Body of pancreas (tissue), 4 donors: ENCODE data around the gene ZNF611. TPM values are rescaled to one million over a fixed set of nuclear protein-coding genes. Genes with fewer than 3 reads are reported as not detected.

Experiments
- ATAC-seq: fragments of 150-250 bp; one replicate; pipeline ENCODE4 v1.9.1; 2016
- DNase-seq, 4 donors: peaks; one replicate each; pipeline ENCODE4 v3.0.0-alpha.2; 2019
- H3K27ac ChIP-seq, 4 donors: fragments of 200-600 bp; sonication (generic); 1 replicate in 3 of 4; 2 replicates in 1 of 4; pipeline versions ENCODE4 v1.5.1 to v1.6.1; 2016 to 2019; ENCODE audit warnings: mild to moderate bottlenecking in 1 of 4, mixed read lengths in 1 of 4, moderate library complexity in 1 of 4
- H3K27me3 ChIP-seq, 2 donors: fragments of 200-600 bp; sonication (generic); one replicate each; pipeline ENCODE4 v1.6.0; 2016; ENCODE audit warnings: mild to moderate bottlenecking in 1 of 2
- H3K36me3 ChIP-seq, 2 donors: fragments of 200-600 bp; sonication (generic); replicated peaks in 1 of 2; 2 replicates each; pipeline ENCODE4 v1.5.1; 2016; ENCODE audit warnings: low read depth in 2 of 2; ENCODE audit not compliant: insufficient read depth in 1 of 2
- H3K4me1 ChIP-seq: fragments of 200-600 bp; sonication (generic); one replicate; pipeline ENCODE4 v1.6.0; 2016
- H3K4me3 ChIP-seq, 2 donors: fragments of 200-600 bp; sonication (generic); 1 replicate in 1 of 2; 2 replicates in 1 of 2; pipeline ENCODE4 v1.5.1; 2016 to 2019
- H3K9me3 ChIP-seq, 3 donors: fragments of 200-600 bp; sonication (generic); 1 replicate in 2 of 3; 2 replicates in 1 of 3; pipeline ENCODE4 v1.5.1; 2016
- POLR2A ChIP-seq, 3 donors: fragments of 450-650 bp; IDR thresholded peaks; one replicate each; pipeline ENCODE4 v1.6.1; 2016; ENCODE audit warnings: antibody characterized with exemption in 3 of 3, mild to moderate bottlenecking in 2 of 3
- WGBS, 2 donors: methylation state at CpG; one replicate each; pipeline ENCODE4 v1.1.5; 2017; 5-methylcytosine and 5-hydroxymethylcytosine counted together
- intact Hi-C: fragments of 100-400 bp; cut with DNase I; formaldehyde crosslinking; loops from one replicate; pipeline ENCODE4 v1.15.1; 2023
- total RNA-seq, 2 donors: library from RNA; depleted of rRNA; stranded (reverse); fragments of >200 nt; gene quantifications; one replicate each; pipeline ENCODE4 v1.1.0, GENCODE V29; 2016
- TF ChIP-seq, protein P1 (sequence below), 7 experiments: fragments of 450-650 bp in 4 of 7; fragments of 200-600 bp in 3 of 7; sonication (generic) in 3 of 7; IDR thresholded peaks; one replicate each; pipeline ENCODE4 v1.5.1; 2016 to 2019; ENCODE audit warnings: antibody characterized with exemption in 7 of 7

The ZNF611 gene
- total RNA-seq, 2 donors from 2014 or later = 6.0 to 19.8 TPM

DNA sequence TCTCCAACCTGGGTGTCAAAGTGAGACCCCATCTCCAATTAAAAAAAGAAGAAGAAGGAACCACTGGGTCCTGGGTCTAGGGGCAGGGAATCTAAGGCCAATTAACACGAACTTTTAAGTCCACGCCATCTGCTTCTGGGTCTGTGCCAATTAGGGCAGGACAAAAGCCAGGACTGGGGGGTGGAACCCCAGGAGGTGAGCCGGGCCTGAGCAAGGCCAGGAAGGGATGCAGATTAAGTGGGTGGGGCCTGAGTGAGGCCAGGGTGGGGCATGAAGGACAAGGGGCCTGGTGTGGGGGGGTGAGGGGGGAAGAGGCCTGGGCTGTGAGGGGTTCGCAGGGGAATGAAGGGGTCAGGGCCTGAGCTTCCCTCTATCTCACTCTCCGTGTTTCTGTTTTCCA is 70.4 kb downstream of the ZNF611 start:
- no peak overlapping the region for H3K27ac ChIP-seq
- no peak overlapping the region for H3K4me3 ChIP-seq
- no peaks in the 10 kb centered on the region for H3K36me3 ChIP-seq
- no peaks in the 10 kb centered on the region for H3K9me3 ChIP-seq
- ATAC-seq (no peak), DNase-seq (no peak)
- TF ChIP-seq POLR2A (IDR thresholded peaks at IDR 0.05) = no peak
- TF ChIP-seq, protein P1, sequence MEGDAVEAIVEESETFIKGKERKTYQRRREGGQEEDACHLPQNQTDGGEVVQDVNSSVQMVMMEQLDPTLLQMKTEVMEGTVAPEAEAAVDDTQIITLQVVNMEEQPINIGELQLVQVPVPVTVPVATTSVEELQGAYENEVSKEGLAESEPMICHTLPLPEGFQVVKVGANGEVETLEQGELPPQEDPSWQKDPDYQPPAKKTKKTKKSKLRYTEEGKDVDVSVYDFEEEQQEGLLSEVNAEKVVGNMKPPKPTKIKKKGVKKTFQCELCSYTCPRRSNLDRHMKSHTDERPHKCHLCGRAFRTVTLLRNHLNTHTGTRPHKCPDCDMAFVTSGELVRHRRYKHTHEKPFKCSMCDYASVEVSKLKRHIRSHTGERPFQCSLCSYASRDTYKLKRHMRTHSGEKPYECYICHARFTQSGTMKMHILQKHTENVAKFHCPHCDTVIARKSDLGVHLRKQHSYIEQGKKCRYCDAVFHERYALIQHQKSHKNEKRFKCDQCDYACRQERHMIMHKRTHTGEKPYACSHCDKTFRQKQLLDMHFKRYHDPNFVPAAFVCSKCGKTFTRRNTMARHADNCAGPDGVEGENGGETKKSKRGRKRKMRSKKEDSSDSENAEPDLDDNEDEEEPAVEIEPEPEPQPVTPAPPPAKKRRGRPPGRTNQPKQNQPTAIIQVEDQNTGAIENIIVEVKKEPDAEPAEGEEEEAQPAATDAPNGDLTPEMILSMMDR (IDR thresholded peaks at IDR 0.05) = no peak
- H3K27me3 ChIP-seq = no peaks in the 10 kb centered on the region
- no peaks in the 10 kb centered on the region for H3K4me1 ChIP-seq
- WGBS, 2 donors = 67 to 70% methylated on average over 5 of the region's 5 CpGs
- intact Hi-C loops = no loop called here

DNA sequence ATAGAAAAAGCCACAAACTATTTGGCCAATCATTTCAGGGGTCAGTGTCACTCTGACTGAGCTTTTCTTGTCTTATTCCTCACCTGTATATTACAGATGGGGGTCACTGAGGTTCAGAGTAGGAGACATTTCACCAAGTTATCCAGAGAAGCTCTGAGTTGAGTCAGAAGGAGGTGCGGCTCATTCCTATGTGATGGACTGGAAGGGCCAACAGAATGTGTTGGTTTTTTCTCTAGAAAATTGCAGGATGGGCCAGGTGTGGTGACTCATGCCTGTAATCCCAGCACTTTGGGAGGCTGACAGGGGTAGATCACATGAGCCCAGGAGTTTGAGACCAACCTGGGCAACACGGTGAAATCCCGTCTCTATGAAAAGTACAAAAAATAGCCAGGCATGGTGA is 72.2 kb downstream of the ZNF611 start:
- no peak for ATAC-seq

DNA sequence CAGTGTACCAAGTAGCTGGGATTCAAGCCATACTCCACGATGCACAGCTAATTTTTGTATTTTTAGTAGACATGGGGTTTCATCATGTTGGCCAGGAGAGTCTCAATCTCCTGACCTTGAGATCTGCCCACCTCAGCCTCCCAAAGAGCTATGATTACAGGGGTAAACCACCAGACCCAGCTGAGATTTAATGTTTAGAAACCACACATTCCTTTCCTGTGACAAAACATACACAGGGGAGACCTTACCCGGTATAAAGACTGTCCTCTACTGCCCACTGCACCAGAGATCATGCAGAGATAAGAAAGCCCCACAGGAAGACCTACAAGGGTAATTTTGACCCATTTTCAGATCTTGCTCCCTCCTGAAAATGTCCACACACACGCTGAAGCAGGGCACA is 73.9 kb downstream of the ZNF611 start:
- ATAC-seq (no peak), DNase-seq (no peak)
- TF ChIP-seq, protein P1 (IDR thresholded peaks at IDR 0.05) = no peak
- TF ChIP-seq POLR2A (IDR thresholded peaks at IDR 0.05) = no peak
- no peak overlapping the region for H3K27ac ChIP-seq
- intact Hi-C loops = no loop called here
- H3K9me3 ChIP-seq = no peaks in the 10 kb centered on the region
- no peaks in the 10 kb centered on the region for H3K36me3 ChIP-seq
- H3K4me3 ChIP-seq = no peak overlapping the region
- WGBS, 2 donors = 60 to 100% methylated on average over 2 to 3 of the region's 3 CpGs
- no peaks in the 10 kb centered on the region for H3K4me1 ChIP-seq
- no peaks in the 10 kb centered on the region for H3K27me3 ChIP-seq

More for the DNA sequence above, 72.2 kb downstream of the ZNF611 start:
- Histone ChIP-seq H3K4me3 (no peak overlapping the region), H3K9me3 (no peaks in the 10 kb centered on the region), H3K36me3 (no peaks in the 10 kb centered on the region), H3K27me3 (no peaks in the 10 kb centered on the region), H3K4me1 (no peaks in the 10 kb centered on the region), H3K27ac (no peak overlapping the region)
- no peak for TF ChIP-seq POLR2A (IDR thresholded peaks at IDR 0.05)
- TF ChIP-seq, protein P1 (IDR thresholded peaks at IDR 0.05) = no peak
- no peak for DNase-seq
- WGBS, 2 donors = 70 to 82% methylated on average over 3 of the region's 3 CpGs
- intact Hi-C loops = no loop called here

DNA sequence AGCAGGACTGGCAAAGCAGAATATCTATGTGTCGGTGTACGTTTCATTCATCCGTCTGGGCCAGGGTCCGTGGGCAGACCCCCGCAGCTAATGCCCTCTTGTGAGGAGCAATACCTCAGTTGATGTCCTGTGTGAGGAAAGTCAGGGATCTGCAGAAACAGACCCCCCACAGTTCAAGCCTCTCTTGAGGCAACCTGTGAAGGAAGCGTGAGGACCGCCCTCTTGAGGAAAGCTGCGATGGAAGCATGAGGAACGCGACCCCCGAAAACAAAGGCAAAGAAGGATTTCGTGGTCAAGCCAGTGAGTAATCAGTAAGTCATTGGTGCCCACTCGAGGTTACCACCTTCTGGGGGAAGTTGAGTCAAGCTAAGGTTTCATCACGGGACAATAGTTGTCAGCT is 75.8 kb downstream of the ZNF611 start:
- TF ChIP-seq POLR2A (IDR thresholded peaks at IDR 0.05) = no peak
- H3K4me1 ChIP-seq = no peaks in the 10 kb centered on the region
- no peak overlapping the region for H3K27ac ChIP-seq
- WGBS, 2 donors = 67 to 75% methylated on average over 14 of the region's 14 CpGs
- H3K36me3 ChIP-seq = peaks cover 0 to 3% of the 10 kb centered on the region in 2 donors
- DNase-seq (no peak), ATAC-seq (no peak)
- intact Hi-C loops = no loop called here
- H3K4me3 ChIP-seq = no peak overlapping the region
- H3K27me3 ChIP-seq = no peaks in the 10 kb centered on the region
- H3K9me3 ChIP-seq = no peaks in the 10 kb centered on the region

DNA sequence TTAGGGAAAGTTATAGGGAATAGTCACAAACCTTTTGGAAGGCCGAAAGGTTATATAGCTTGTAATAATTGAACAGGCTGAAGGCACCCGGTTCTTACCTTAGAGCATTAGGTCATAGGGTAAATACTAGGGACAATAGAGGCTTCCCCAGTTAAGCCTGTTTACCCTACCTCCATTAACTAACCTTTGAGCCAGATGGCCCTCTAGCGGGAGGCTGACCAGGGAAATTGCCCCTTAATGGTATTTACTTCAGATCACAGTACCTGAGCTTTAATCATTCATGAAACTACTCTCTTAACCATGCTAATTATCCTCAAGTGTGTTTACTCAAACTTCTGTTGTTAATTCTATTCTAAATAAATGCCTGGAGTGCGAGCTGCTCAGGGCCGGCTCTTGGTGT is 76.2 kb downstream of the ZNF611 start:
- DNase-seq (no peak), ATAC-seq (no peak)
- intact Hi-C loops = no loop called here
- Histone ChIP-seq H3K4me3 (no peak overlapping the region), H3K4me1 (no peaks in the 10 kb centered on the region), H3K27ac (no peak overlapping the region), H3K36me3 (peaks cover 0 to 3% of the 10 kb centered on the region in 2 donors), H3K9me3 (no peaks in the 10 kb centered on the region), H3K27me3 (no peaks in the 10 kb centered on the region)
- TF ChIP-seq POLR2A (IDR thresholded peaks at IDR 0.05) = no peak
- TF ChIP-seq, protein P1 (IDR thresholded peaks at IDR 0.05) = no peak
- 69 to 72% methylated on average over 5 of the region's 5 CpGs for WGBS, 2 donors
